Thoracic aorta (tissue), 2 donors: Measurements from ENCODE around the gene FAAP20. TPM values are rescaled to one million over a fixed set of nuclear protein-coding genes. Genes with fewer than 3 reads are reported as not detected.

Experiments used
- ATAC-seq: fragments of 150-250 bp; one replicate; pipeline ENCODE4 v1.8.0; 2017; ENCODE audit warnings: low read depth; ENCODE audit not compliant: insufficient number of reproducible peaks, low FRiP score
- DNase-seq: peaks from one replicate; pipeline ENCODE4 v3.0.0-alpha.2; 2020; ENCODE audit warnings: low spot score
- H3K27ac ChIP-seq, 2 donors: fragments of 200-600 bp; sonication (generic); 1 replicate in 1 of 2; 2 replicates in 1 of 2; pipeline ENCODE4 v1.5.1; 2016; ENCODE audit warnings: mild to moderate bottlenecking in 2 of 2, moderate library complexity in 2 of 2
- H3K27me3 ChIP-seq: fragments of 200-600 bp; sonication (generic); replicated peaks from 2 replicates; pipeline ENCODE4 v1.6.0; 2016; ENCODE audit warnings: mild to moderate bottlenecking; ENCODE audit not compliant: insufficient read depth
- H3K36me3 ChIP-seq: fragments of 200-600 bp; sonication (generic); one replicate; pipeline ENCODE4 v1.5.1; 2016
- H3K4me1 ChIP-seq, 2 donors: fragments of 200-600 bp; sonication (generic); 1 replicate in 1 of 2; 2 replicates in 1 of 2; pipeline versions ENCODE4 v1.5.1 to v1.6.0; 2016; ENCODE audit warnings: low read depth in 2 of 2, mild to moderate bottlenecking in 1 of 2; ENCODE audit not compliant: control insufficient read depth in 1 of 2
- H3K4me3 ChIP-seq: fragments of 200-600 bp; sonication (generic); 2 replicates; pipeline ENCODE4 v1.5.1; 2016; ENCODE audit warnings: mild to moderate bottlenecking
- H3K9me3 ChIP-seq: fragments of 200-600 bp; sonication (generic); 2 replicates; pipeline ENCODE4 v1.5.1; 2016
- CTCF ChIP-seq: fragments of 200-600 bp; sonication (generic); IDR thresholded peaks from one replicate; pipeline ENCODE4 v1.5.1; 2019; ENCODE audit warnings: antibody characterized with exemption
- total RNA-seq, 2 donors: library from RNA; depleted of rRNA; stranded (reverse); fragments of >200 nt; gene quantifications; one replicate each; pipeline versions ENCODE4 v1.1.0 to v1.2.3, GENCODE V29; 2016

The FAAP20 gene
- total RNA-seq, 2 donors from 2014 or later, result 29.1 to 52.6 TPM

DNA sequence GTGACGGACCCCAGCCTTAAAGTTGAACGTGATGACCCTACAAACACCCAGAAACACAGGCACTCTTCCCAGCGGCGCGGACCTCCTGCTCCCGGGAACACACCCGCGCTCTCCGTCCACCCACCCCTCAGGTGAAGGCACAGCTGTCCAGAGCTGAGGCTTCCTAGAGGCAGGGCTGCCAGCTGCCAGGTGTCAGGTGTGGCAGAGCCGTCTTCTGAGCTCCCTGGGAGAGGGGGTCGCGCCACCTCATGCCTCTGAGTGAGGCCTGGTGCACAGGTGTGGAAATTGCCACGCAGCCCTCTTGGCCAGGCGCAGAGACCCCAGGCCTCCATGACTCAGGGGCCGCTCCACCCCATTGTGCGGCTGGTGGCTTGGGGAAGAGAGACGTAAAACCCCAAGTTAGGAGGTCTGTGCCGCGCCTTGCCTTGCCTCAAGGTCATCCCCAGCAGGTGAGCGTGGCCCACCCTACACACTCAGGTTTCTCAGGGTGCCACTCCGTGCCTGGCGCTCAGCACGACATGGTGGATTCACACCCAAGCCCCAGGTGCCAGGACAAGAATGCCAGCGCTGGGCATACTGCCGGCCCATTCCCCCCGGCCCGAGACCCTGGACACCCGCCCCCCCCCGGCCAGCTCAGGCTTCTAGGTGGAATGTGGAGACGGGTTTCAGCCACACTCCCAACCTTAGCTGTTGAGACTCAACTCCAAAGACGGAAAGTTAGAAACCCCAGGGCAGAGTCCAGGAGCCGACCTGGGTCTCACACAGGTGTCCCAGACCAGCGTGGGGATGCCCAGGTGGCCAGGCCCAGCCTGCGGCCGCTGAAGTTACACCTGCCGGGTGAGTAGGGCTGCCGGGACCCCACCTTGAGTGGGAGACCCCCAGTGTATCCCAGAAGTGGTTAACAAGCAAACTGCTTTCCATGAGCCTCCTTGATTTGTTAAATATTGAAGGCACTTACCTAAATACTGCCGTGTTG lies 8.4 kb downstream of the FAAP20 start:
- no peak overlapping the region for H3K27ac ChIP-seq
- no peaks in the 10 kb centered on the region for H3K36me3 ChIP-seq
- no peaks in the 10 kb centered on the region for H3K27me3 ChIP-seq
- H3K4me1 ChIP-seq, result peaks cover 10 to 15% of the 10 kb centered on the region in 2 donors
- H3K9me3 ChIP-seq, result no peaks in the 10 kb centered on the region
- H3K4me3 ChIP-seq, result no peak overlapping the region
- TF ChIP-seq CTCF, result no peak
- DNase-seq, result no peak
- no peak for ATAC-seq

GRCh38 chr1:2184934-2185333 lies 9.6 kb downstream of the FAAP20 start:
- H3K27ac ChIP-seq, result no peak overlapping the region
- no peak for ATAC-seq
- no peaks in the 10 kb centered on the region for H3K27me3 ChIP-seq
- no peak overlapping the region for H3K4me3 ChIP-seq
- no peaks in the 10 kb centered on the region for H3K9me3 ChIP-seq
- no peak for TF ChIP-seq CTCF
- DNase-seq, result no peak
- no peaks in the 10 kb centered on the region for H3K36me3 ChIP-seq
- peaks cover 0 to 5% of the 10 kb centered on the region in 2 donors for H3K4me1 ChIP-seq

- ATAC-seq, result no peak
- Histone ChIP-seq H3K9me3 (no peaks in the 10 kb centered on the region), H3K36me3 (no peaks in the 10 kb centered on the region), H3K27me3 (no peaks in the 10 kb centered on the region), H3K4me3 (no peak overlapping the region), H3K27ac (no peak overlapping the region), H3K4me1 (peaks cover 0 to 5% of the 10 kb centered on the region in 2 donors)
- no peak for DNase-seq
- TF ChIP-seq CTCF, result no peak
Observed at GRCh38 chr1:2184531-2184930, 10.0 kb downstream of the FAAP20 start.

DNA sequence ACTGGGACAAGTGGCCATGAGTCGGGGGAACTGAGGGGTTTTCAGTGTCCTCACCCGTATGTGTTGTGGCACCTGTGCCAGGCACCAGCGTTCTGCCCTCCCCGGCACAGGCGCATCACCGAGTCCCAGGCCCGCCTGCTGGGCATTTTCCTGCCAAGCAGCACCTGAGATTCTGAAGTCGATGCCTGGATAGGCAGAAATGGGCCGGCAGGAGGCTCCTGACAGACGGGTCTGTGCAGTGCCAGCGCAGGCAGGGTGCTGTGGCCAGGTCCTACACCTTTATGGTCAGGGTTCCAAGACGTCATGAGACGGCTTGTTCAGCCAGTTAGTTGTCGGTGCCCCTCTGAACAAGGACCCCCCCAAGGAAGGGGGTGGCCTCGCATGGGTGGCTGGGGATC lies 10.6 kb downstream of the FAAP20 start:
- H3K27ac ChIP-seq, result no peak overlapping the region
- no peaks in the 10 kb centered on the region for H3K9me3 ChIP-seq
- H3K4me3 ChIP-seq, result no peak overlapping the region
- no peak for TF ChIP-seq CTCF
- no peak for ATAC-seq
- no peak for DNase-seq
- H3K36me3 ChIP-seq, result no peaks in the 10 kb centered on the region
- H3K27me3 ChIP-seq, result no peaks in the 10 kb centered on the region
- H3K4me1 ChIP-seq, result peaks cover 0 to 1% of the 10 kb centered on the region in 2 donors

DNA sequence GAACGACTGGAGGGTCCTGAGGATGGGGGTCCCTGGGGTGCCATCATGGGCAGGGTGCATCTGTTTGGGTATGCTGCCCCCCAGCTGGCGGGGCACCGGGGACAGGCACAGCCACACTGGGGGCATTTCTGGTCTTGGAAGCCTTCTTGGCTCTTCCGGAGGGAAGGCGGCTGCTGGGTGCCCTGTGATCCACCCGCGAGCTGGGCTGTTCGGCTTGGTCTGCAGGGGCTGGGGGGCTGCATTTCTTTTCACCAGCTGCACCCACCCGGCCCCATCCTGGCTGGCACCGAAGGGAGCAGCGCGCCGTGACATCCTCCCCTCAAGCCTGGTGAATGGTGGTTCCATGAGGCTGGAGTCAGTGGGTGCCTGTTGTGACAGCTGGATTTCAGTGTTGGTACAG lies 12.2 kb downstream of the FAAP20 start:
- Histone ChIP-seq H3K4me1 (no peaks in the 10 kb centered on the region), H3K36me3 (no peaks in the 10 kb centered on the region), H3K27me3 (no peaks in the 10 kb centered on the region), H3K9me3 (no peaks in the 10 kb centered on the region), H3K4me3 (no peak overlapping the region), H3K27ac (no peak overlapping the region)
- no peak for ATAC-seq
- TF ChIP-seq CTCF, result no peak
- no peak for DNase-seq
